ENCODE data around the gene SH2D3A.
A peak's percentile ranks its signal among the peaks of the same experiment; 100 is the strongest.

The SH2D3A gene

GRCh38 chr19:6718741-6719539, 48.3 kb downstream of the SH2D3A start:
- no peak overlapping the region for H3K27ac ChIP-seq (ENCODE audit: low read depth, low read length)
- no peaks in the 10 kb centered on the region for H3K36me3 ChIP-seq (ENCODE audit: control insufficient read depth, insufficient read depth, low read length)
- H3K27me3 ChIP-seq (ENCODE audit: control insufficient read depth, insufficient read depth, low read length) = no peaks in the 10 kb centered on the region
- no peaks in the 10 kb centered on the region for H3K4me1 ChIP-seq (ENCODE audit: control insufficient read depth, insufficient read depth, low read length)
- peak overlapping the region; percentile 37 for H3K4me3 ChIP-seq (ENCODE audit: low read length)
- H3K9ac ChIP-seq (ENCODE audit: low read length) = no peak overlapping the region

GRCh38 chr19:6718111-6718740, 49.0 kb downstream of the SH2D3A start:
- Histone ChIP-seq H3K4me1 (ENCODE audit: control insufficient read depth, insufficient read depth, low read length) (no peaks in the 10 kb centered on the region), H3K4me3 (ENCODE audit: low read length) (no peak overlapping the region), H3K27me3 (ENCODE audit: control insufficient read depth, insufficient read depth, low read length) (no peaks in the 10 kb centered on the region), H3K36me3 (ENCODE audit: control insufficient read depth, insufficient read depth, low read length) (no peaks in the 10 kb centered on the region), H3K27ac (ENCODE audit: low read depth, low read length) (no peak overlapping the region), H3K9ac (ENCODE audit: low read length) (no peak overlapping the region)

GRCh38 chr19:6717441-6717971, 49.7 kb downstream of the SH2D3A start:
- no peak overlapping the region for H3K4me3 ChIP-seq (ENCODE audit: low read length)
- H3K36me3 ChIP-seq (ENCODE audit: control insufficient read depth, insufficient read depth, low read length) = no peaks in the 10 kb centered on the region
- H3K27ac ChIP-seq (ENCODE audit: low read depth, low read length) = no peak overlapping the region
- no peaks in the 10 kb centered on the region for H3K27me3 ChIP-seq (ENCODE audit: control insufficient read depth, insufficient read depth, low read length)
- H3K4me1 ChIP-seq (ENCODE audit: control insufficient read depth, insufficient read depth, low read length) = no peaks in the 10 kb centered on the region
- H3K9ac ChIP-seq (ENCODE audit: low read length) = no peak overlapping the region

- H3K27me3 ChIP-seq (ENCODE audit: control insufficient read depth, insufficient read depth, low read length) = no peaks in the 10 kb centered on the region
- no peak overlapping the region for H3K9ac ChIP-seq (ENCODE audit: low read length)
- no peak overlapping the region for H3K4me3 ChIP-seq (ENCODE audit: low read length)
- no peak overlapping the region for H3K27ac ChIP-seq (ENCODE audit: low read depth, low read length)
- H3K36me3 ChIP-seq (ENCODE audit: control insufficient read depth, insufficient read depth, low read length) = no peaks in the 10 kb centered on the region
- no peaks in the 10 kb centered on the region for H3K4me1 ChIP-seq (ENCODE audit: control insufficient read depth, insufficient read depth, low read length)
Observed at GRCh38 chr19:6717036-6717435, 50.2 kb downstream of the SH2D3A start.

- no peak overlapping the region for H3K9ac ChIP-seq (ENCODE audit: low read length)
Observed at GRCh38 chr19:6716610-6716970, 50.6 kb downstream of the SH2D3A start.

GRCh38 chr19:6714749-6715555, 52.3 kb downstream of the SH2D3A start:
- H3K27ac ChIP-seq (ENCODE audit: low read depth, low read length) = no peak overlapping the region
- H3K27me3 ChIP-seq (ENCODE audit: control insufficient read depth, insufficient read depth, low read length) = no peaks in the 10 kb centered on the region
- no peaks in the 10 kb centered on the region for H3K36me3 ChIP-seq (ENCODE audit: control insufficient read depth, insufficient read depth, low read length)
- no peaks in the 10 kb centered on the region for H3K4me1 ChIP-seq (ENCODE audit: control insufficient read depth, insufficient read depth, low read length)
- no peak overlapping the region for H3K4me3 ChIP-seq (ENCODE audit: low read length)
- H3K9ac ChIP-seq (ENCODE audit: low read length) = no peak overlapping the region

More at GRCh38 chr19:6716610-6716970, 50.6 kb downstream of the SH2D3A start:
- Histone ChIP-seq H3K4me1 (ENCODE audit: control insufficient read depth, insufficient read depth, low read length) (no peaks in the 10 kb centered on the region), H3K4me3 (ENCODE audit: low read length) (no peak overlapping the region), H3K27ac (ENCODE audit: low read depth, low read length) (no peak overlapping the region), H3K27me3 (ENCODE audit: control insufficient read depth, insufficient read depth, low read length) (no peaks in the 10 kb centered on the region), H3K36me3 (ENCODE audit: control insufficient read depth, insufficient read depth, low read length) (no peaks in the 10 kb centered on the region)

GRCh38 chr19:6713773-6714692, 53.2 kb downstream of the SH2D3A start:
- H3K27me3 ChIP-seq (ENCODE audit: control insufficient read depth, insufficient read depth, low read length) = no peaks in the 10 kb centered on the region
- H3K4me3 ChIP-seq (ENCODE audit: low read length) = no peak overlapping the region
- H3K9ac ChIP-seq (ENCODE audit: low read length) = no peak overlapping the region
- H3K4me1 ChIP-seq (ENCODE audit: control insufficient read depth, insufficient read depth, low read length) = no peaks in the 10 kb centered on the region
- H3K36me3 ChIP-seq (ENCODE audit: control insufficient read depth, insufficient read depth, low read length) = no peaks in the 10 kb centered on the region
- no peak overlapping the region for H3K27ac ChIP-seq (ENCODE audit: low read depth, low read length)

GRCh38 chr19:6712692-6713670, 54.3 kb downstream of the SH2D3A start:
- H3K9ac ChIP-seq (ENCODE audit: low read length) = no peak overlapping the region
- H3K36me3 ChIP-seq (ENCODE audit: control insufficient read depth, insufficient read depth, low read length) = no peaks in the 10 kb centered on the region
- H3K27me3 ChIP-seq (ENCODE audit: control insufficient read depth, insufficient read depth, low read length) = no peaks in the 10 kb centered on the region
- H3K4me3 ChIP-seq (ENCODE audit: low read length) = no peak overlapping the region
- no peak overlapping the region for H3K27ac ChIP-seq (ENCODE audit: low read depth, low read length)
- no peaks in the 10 kb centered on the region for H3K4me1 ChIP-seq (ENCODE audit: control insufficient read depth, insufficient read depth, low read length)

- Histone ChIP-seq H3K27me3 (ENCODE audit: control insufficient read depth, insufficient read depth, low read length) (no peaks in the 10 kb centered on the region), H3K9ac (ENCODE audit: low read length) (no peak overlapping the region), H3K27ac (ENCODE audit: low read depth, low read length) (no peak overlapping the region), H3K4me1 (ENCODE audit: control insufficient read depth, insufficient read depth, low read length) (no peaks in the 10 kb centered on the region), H3K36me3 (ENCODE audit: control insufficient read depth, insufficient read depth, low read length) (no peaks in the 10 kb centered on the region), H3K4me3 (ENCODE audit: low read length) (no peak overlapping the region)
Observed at GRCh38 chr19:6712231-6712630, 55.0 kb downstream of the SH2D3A start.

GRCh38 chr19:6711605-6712004, 55.6 kb downstream of the SH2D3A start:
- no peak overlapping the region for H3K27ac ChIP-seq (ENCODE audit: low read depth, low read length)
- H3K9ac ChIP-seq (ENCODE audit: low read length) = no peak overlapping the region
- no peaks in the 10 kb centered on the region for H3K36me3 ChIP-seq (ENCODE audit: control insufficient read depth, insufficient read depth, low read length)
- no peaks in the 10 kb centered on the region for H3K27me3 ChIP-seq (ENCODE audit: control insufficient read depth, insufficient read depth, low read length)
- H3K4me1 ChIP-seq (ENCODE audit: control insufficient read depth, insufficient read depth, low read length) = no peaks in the 10 kb centered on the region
- no peak overlapping the region for H3K4me3 ChIP-seq (ENCODE audit: low read length)

- H3K27me3 ChIP-seq (ENCODE audit: control insufficient read depth, insufficient read depth, low read length) = no peaks in the 10 kb centered on the region
- H3K9ac ChIP-seq (ENCODE audit: low read length) = no peak overlapping the region
- no peaks in the 10 kb centered on the region for H3K4me1 ChIP-seq (ENCODE audit: control insufficient read depth, insufficient read depth, low read length)
- no peaks in the 10 kb centered on the region for H3K36me3 ChIP-seq (ENCODE audit: control insufficient read depth, insufficient read depth, low read length)
- no peak overlapping the region for H3K27ac ChIP-seq (ENCODE audit: low read depth, low read length)
- H3K4me3 ChIP-seq (ENCODE audit: low read length) = no peak overlapping the region
Observed at GRCh38 chr19:6711078-6711361, 56.2 kb downstream of the SH2D3A start.

Data from rectal smooth muscle tissue (tissue), 1 donor.